Calu3 (cell line): ENCODE results near the gene CD22. TPM values are rescaled to one million over a fixed set of nuclear protein-coding genes. Genes with fewer than 3 reads are reported as not detected.
"Not testable (repeated sequence)": the region's sequence is repeated elsewhere in the genome, so short reads cannot be mapped to it uniquely, and the experiment has no call there.

Source experiments
- BruUV-seq: library from RNA; stranded (reverse); fragments of 400-500 nt; replicated peaks from 2 replicates; lab custom pipeline; 2021; lab: Mats Ljungman, UMichigan
- CTCF ChIA-PET: fragments of 300-600 bp; sonication (Branson Sonifier 250); formaldehyde crosslinking; loops from one replicate; lab custom pipeline; 2022; ENCODE audit warnings: antibody characterized with exemption; lab: Charles Lee
- DNase-seq: peaks from one replicate; pipeline ENCODE4 v3.0.0; 2022
- H3K27ac Mint-ChIP-seq: one replicate; pipeline ENCODE4 v1.8.0; 2022; ENCODE audit warnings: mixed read lengths; ENCODE audit not compliant: unreplicated experiment
- H3K27me3 Mint-ChIP-seq: one replicate; pipeline ENCODE4 v1.8.0; 2022; ENCODE audit warnings: mixed read lengths; ENCODE audit not compliant: unreplicated experiment
- H3K36me3 Mint-ChIP-seq: one replicate; pipeline ENCODE4 v1.8.0; 2022; ENCODE audit warnings: mild to moderate bottlenecking, moderate library complexity, mixed read lengths; ENCODE audit not compliant: insufficient read depth, unreplicated experiment
- H3K4me1 Mint-ChIP-seq: one replicate; pipeline ENCODE4 v1.8.0; 2022; ENCODE audit warnings: mild to moderate bottlenecking, low read depth, mixed read lengths; ENCODE audit not compliant: unreplicated experiment
- H3K4me3 Mint-ChIP-seq: one replicate; pipeline ENCODE4 v1.8.0; 2022; ENCODE audit warnings: mild to moderate bottlenecking, low read depth, moderate library complexity, mixed read lengths; ENCODE audit not compliant: unreplicated experiment
- H3K9me3 Mint-ChIP-seq: one replicate; pipeline ENCODE4 v1.8.0; 2022; ENCODE audit warnings: low read depth, mixed read lengths; ENCODE audit not compliant: unreplicated experiment
- CTCF ChIP-seq: fragments of 200-600 bp; IDR thresholded peaks from one replicate; pipeline ENCODE4 v1.8.0; 2022; ENCODE audit warnings: antibody characterized with exemption; ENCODE audit not compliant: unreplicated experiment
- intact Hi-C: fragments of 100-400 bp; cut with micrococcal nuclease; formaldehyde crosslinking; loops from one replicate; pipeline ENCODE4 v1.10.0; 2022; ENCODE audit not compliant: unreplicated experiment
- total RNA-seq: library from RNA; stranded (reverse); gene quantifications from 2 replicates; pipeline ENCODE4 v1.2.3, GENCODE V29; 2022

CD22 gene
- total RNA-seq, 1 experiment from 2014 or later = 5.9 TPM

GRCh38 chr19:35354898-35355297, 25.9 kb downstream of the CD22 start:
- CTCF ChIA-PET = no interaction called here
- no peak for DNase-seq
- no peak overlapping the region for H3K27ac Mint-ChIP-seq
- BruUV-seq = no TSS peak
- intact Hi-C loops = no loop called here
- peaks cover 8% of the 10 kb centered on the region for H3K4me1 Mint-ChIP-seq
- no peak for TF ChIP-seq CTCF
- no peak overlapping the region for H3K4me3 Mint-ChIP-seq
- H3K27me3 Mint-ChIP-seq = peaks cover 55% of the 10 kb centered on the region
- H3K36me3 Mint-ChIP-seq = no peaks in the 10 kb centered on the region
- H3K9me3 Mint-ChIP-seq = no peaks in the 10 kb centered on the region

- BruUV-seq = no TSS peak
Observed at GRCh38 chr19:35355791-35356460, 26.9 kb downstream of the CD22 start.

GRCh38 chr19:35357867-35358573, 29.0 kb downstream of the CD22 start, which contains the start of gene FFAR3:
TSS of gene FFAR3 (plus strand) at chr19:35358460. CDS start at chr19:35358891, 431 bp downstream.
- TF ChIP-seq CTCF = no peak
- H3K4me3 Mint-ChIP-seq = no peak within 1 kb of the TSS
- BruUV-seq = no TSS peak
- no peaks in the 10 kb centered on the region for H3K9me3 Mint-ChIP-seq
- H3K36me3 Mint-ChIP-seq = no peaks in the 10 kb centered on the region
- H3K27me3 Mint-ChIP-seq = peaks cover 62% of the 10 kb centered on the region
- H3K27ac Mint-ChIP-seq = no peak within 1 kb of the TSS
- peak; percentile 14 for DNase-seq
- H3K4me1 Mint-ChIP-seq = peaks cover 8% of the 10 kb centered on the region
- CTCF ChIA-PET = interaction anchor here (1.0 to 1.6 kb wide), 2 partner anchors 62 to 137 kb away, joined by 3 to 7 read pairs; no protein-coding TSS in a partner anchor
- intact Hi-C loops = no loop called here

More at GRCh38 chr19:35355791-35356460, 26.9 kb downstream of the CD22 start:
- Mint-ChIP-seq H3K27me3 (peaks cover 49% of the 10 kb centered on the region), H3K36me3 (no peaks in the 10 kb centered on the region), H3K27ac (no peak overlapping the region), H3K4me3 (no peak overlapping the region), H3K4me1 (peaks cover 8% of the 10 kb centered on the region), H3K9me3 (no peaks in the 10 kb centered on the region)
- no peak for TF ChIP-seq CTCF
- no peak for DNase-seq
- CTCF ChIA-PET = interaction anchor here (0.7 kb wide), 1 partner anchor 285 kb away, joined by 3 read pairs; no protein-coding TSS in a partner anchor
- intact Hi-C loops = no loop called here

GRCh38 chr19:35358834-35359233, 29.8 kb downstream of the CD22 start:
- intact Hi-C loops, H3K4me1 Mint-ChIP-seq, H3K36me3 Mint-ChIP-seq, BruUV-seq, H3K4me3 Mint-ChIP-seq, H3K27ac Mint-ChIP-seq, H3K9me3 Mint-ChIP-seq, DNase-seq: not testable (repeated sequence)
- CTCF ChIA-PET = interaction anchor here (1.0 to 1.6 kb wide), 2 partner anchors 62 to 136 kb away, joined by 3 to 7 read pairs; no protein-coding TSS in a partner anchor
- peaks cover 70% of the 10 kb centered on the region for H3K27me3 Mint-ChIP-seq

- CTCF ChIA-PET, BruUV-seq, H3K4me1 Mint-ChIP-seq, H3K36me3 Mint-ChIP-seq, H3K27ac Mint-ChIP-seq, H3K9me3 Mint-ChIP-seq, DNase-seq, H3K4me3 Mint-ChIP-seq, intact Hi-C loops: not testable (repeated sequence)
- peaks cover 76% of the 10 kb centered on the region for H3K27me3 Mint-ChIP-seq
Observed at GRCh38 chr19:35359395-35359794, 30.4 kb downstream of the CD22 start.

GRCh38 chr19:35360081-35360480, 31.1 kb downstream of the CD22 start:
- H3K4me1 Mint-ChIP-seq, H3K36me3 Mint-ChIP-seq, BruUV-seq, H3K27ac Mint-ChIP-seq, intact Hi-C loops, DNase-seq, H3K9me3 Mint-ChIP-seq, CTCF ChIA-PET, H3K4me3 Mint-ChIP-seq: not testable (repeated sequence)
- H3K27me3 Mint-ChIP-seq = peaks cover 83% of the 10 kb centered on the region
